A549 (cell line): ENCODE data around the gene NCF2.

Source experiments
- CBX8 ChIP-seq: fragments of 200-600 bp; sonication (generic); IDR thresholded peaks from 2 replicates; pipeline ENCODE4 v1.6.1; 2016
- CHD4 ChIP-seq: fragments of 200-600 bp; sonication (generic); IDR thresholded peaks from 2 replicates; pipeline ENCODE4 v1.6.1; 2016; ENCODE audit warnings: antibody characterized with exemption, mild to moderate bottlenecking, borderline replicate concordance
- CTCF ChIP-seq: fragments of >200 bp; sonication (Bioruptor Twin); formaldehyde crosslinking; IDR thresholded peaks from 3 replicates; pipeline ENCODE4 v1.5.1; 2016
- E2F6 ChIP-seq: IDR thresholded peaks from 2 replicates; pipeline ENCODE4 v1.6.1; 2012; ENCODE audit warnings: low read depth, borderline replicate concordance
- EP300 ChIP-seq, 2 experiments: fragments of >200 bp; sonication (Bioruptor Twin); formaldehyde crosslinking; IDR thresholded peaks; 2 replicates in 1 of 2; 3 replicates in 1 of 2; pipeline ENCODE4 v1.6.1; 2016 to 2017
- FOSL2 ChIP-seq, 2 experiments: fragments of 450-650 bp in 1 of 2; fragments of >200 bp in 1 of 2; sonication (Bioruptor Twin) in 1 of 2; formaldehyde crosslinking; IDR thresholded peaks; 2 replicates each; pipeline versions ENCODE4 v1.5.0 to v1.6.1; 2016 to 2020; ENCODE audit warnings: mild to moderate bottlenecking in 1 of 2, moderate library complexity in 1 of 2
- HMGXB4 ChIP-seq: fragments of 250-450 bp; sonication (Bioruptor Pico); IDR thresholded peaks from 2 replicates; pipeline ENCODE4 v1.5.0; 2021; ENCODE audit warnings: mild to moderate bottlenecking, moderate library complexity, borderline replicate concordance
- MAFK ChIP-seq: fragments of 450-650 bp; IDR thresholded peaks from 2 replicates; pipeline ENCODE4 v1.6.1; 2014; ENCODE audit not compliant: partially characterized antibody
- NFE2L2 ChIP-seq: fragments of 150-350 bp; conservative IDR thresholded peaks from 2 replicates; pipeline ENCODE4 v1.6.1; 2014; ENCODE audit warnings: low read length
- PHF8 ChIP-seq: fragments of 200-600 bp; sonication (generic); IDR thresholded peaks from 2 replicates; pipeline ENCODE4 v1.6.1; 2016; ENCODE audit warnings: low read depth, mild to moderate bottlenecking, antibody characterized with exemption, moderate library complexity, borderline replicate concordance
- POLR2A ChIP-seq: IDR thresholded peaks from 2 replicates; pipeline ENCODE4 v1.6.1; 2012; ENCODE audit warnings: mild to moderate bottlenecking, low read length
- ZC3H11A ChIP-seq: fragments of 450-650 bp; IDR thresholded peaks from 2 replicates; pipeline ENCODE4 v1.6.1; 2014; ENCODE audit warnings: antibody characterized with exemption, mild to moderate bottlenecking
- ZSCAN20 ChIP-seq: fragments of 250-450 bp; sonication (Bioruptor Pico); IDR thresholded peaks from 2 replicates; pipeline ENCODE4 v1.8.0; 2022; ENCODE audit warnings: mild to moderate bottlenecking, moderate library complexity
- TF ChIP-seq, protein P1 (sequence below): fragments of 200-600 bp; sonication (generic); IDR thresholded peaks from 2 replicates; pipeline ENCODE4 v1.6.1; 2016; ENCODE audit warnings: antibody characterized with exemption, mild to moderate bottlenecking, moderate library complexity

DNA sequence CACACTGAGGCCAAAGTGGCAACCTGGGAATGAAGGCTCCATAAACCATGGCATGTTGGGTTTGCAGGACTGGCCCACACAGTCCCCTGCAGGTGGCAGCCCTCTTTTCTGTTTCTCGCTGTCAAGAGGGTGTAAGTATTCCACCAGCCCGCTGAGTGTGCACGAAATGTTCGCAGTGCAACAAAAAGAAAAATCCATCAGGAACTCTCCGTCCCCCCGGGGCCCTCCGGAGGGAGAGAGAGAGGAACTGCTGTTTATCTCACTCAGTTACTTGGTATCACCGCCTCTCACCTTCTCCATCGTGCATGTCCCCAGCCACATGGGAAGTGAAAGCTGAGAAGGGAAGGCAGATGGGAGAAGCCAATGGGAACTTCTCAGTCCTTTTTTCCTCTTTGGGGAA lies 38.3 kb downstream of the NCF2 start:
- TF ChIP-seq ZSCAN20 (no peak), CHD4 (no peak), CBX8 (no peak), ZC3H11A (no peak), PHF8 (no peak), CTCF (no peak), NFE2L2 (no peak), HMGXB4 (no peak), E2F6 (no peak), EP300 (IDR thresholded peaks at IDR 0.05) (no peak), POLR2A (no peak), FOSL2 (IDR thresholded peaks at IDR 0.05) (no peak), FOSL2 (CRISPR knock-in tag; IDR thresholded peaks at IDR 0.05) (no peak), MAFK (no peak)
- TF ChIP-seq, protein P1, sequence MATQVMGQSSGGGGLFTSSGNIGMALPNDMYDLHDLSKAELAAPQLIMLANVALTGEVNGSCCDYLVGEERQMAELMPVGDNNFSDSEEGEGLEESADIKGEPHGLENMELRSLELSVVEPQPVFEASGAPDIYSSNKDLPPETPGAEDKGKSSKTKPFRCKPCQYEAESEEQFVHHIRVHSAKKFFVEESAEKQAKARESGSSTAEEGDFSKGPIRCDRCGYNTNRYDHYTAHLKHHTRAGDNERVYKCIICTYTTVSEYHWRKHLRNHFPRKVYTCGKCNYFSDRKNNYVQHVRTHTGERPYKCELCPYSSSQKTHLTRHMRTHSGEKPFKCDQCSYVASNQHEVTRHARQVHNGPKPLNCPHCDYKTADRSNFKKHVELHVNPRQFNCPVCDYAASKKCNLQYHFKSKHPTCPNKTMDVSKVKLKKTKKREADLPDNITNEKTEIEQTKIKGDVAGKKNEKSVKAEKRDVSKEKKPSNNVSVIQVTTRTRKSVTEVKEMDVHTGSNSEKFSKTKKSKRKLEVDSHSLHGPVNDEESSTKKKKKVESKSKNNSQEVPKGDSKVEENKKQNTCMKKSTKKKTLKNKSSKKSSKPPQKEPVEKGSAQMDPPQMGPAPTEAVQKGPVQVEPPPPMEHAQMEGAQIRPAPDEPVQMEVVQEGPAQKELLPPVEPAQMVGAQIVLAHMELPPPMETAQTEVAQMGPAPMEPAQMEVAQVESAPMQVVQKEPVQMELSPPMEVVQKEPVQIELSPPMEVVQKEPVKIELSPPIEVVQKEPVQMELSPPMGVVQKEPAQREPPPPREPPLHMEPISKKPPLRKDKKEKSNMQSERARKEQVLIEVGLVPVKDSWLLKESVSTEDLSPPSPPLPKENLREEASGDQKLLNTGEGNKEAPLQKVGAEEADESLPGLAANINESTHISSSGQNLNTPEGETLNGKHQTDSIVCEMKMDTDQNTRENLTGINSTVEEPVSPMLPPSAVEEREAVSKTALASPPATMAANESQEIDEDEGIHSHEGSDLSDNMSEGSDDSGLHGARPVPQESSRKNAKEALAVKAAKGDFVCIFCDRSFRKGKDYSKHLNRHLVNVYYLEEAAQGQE: no peak
